Measurements from ENCODE around the gene PLPPR2. TPM values are rescaled to one million over a fixed set of nuclear protein-coding genes. Genes with fewer than 3 reads are reported as not detected.
A peak's percentile ranks its signal among the peaks of the same experiment; 100 is the strongest.

PLPPR2 gene
- total RNA-seq, 1 donor from 2014 or later: 2.2 TPM

DNA sequence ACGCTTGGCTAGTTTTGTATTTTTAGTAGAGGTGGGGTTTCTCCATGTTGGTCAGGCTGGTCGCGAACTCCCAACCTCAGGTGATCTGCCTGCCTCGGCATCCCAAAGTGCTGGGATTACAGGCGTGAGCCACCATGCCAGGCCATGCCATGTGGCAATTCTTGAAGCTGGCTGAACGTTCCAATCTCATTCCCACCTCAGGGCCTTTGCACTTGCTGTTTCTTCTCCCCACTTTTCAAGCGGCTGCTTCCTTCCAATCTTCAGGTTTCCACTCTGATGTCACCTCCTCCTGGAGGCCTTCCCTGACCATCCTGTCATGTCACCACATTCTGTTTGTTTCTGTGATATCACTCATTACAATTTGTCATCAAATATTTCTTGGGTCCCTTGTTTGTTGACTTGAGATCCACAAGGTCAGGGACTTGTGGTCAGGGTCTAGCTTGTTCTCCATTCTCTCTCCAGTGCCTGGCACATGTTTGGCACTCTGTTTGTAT lies 24.7 kb downstream of the PLPPR2 start:
- intact Hi-C loops (cut with micrococcal nuclease): loop anchor here (1.0 kb wide), 1 partner anchor 87 kb away; no protein-coding TSS in a partner anchor
- peaks cover 48% of the 10 kb centered on the region for H3K4me1 Mint-ChIP-seq

DNA sequence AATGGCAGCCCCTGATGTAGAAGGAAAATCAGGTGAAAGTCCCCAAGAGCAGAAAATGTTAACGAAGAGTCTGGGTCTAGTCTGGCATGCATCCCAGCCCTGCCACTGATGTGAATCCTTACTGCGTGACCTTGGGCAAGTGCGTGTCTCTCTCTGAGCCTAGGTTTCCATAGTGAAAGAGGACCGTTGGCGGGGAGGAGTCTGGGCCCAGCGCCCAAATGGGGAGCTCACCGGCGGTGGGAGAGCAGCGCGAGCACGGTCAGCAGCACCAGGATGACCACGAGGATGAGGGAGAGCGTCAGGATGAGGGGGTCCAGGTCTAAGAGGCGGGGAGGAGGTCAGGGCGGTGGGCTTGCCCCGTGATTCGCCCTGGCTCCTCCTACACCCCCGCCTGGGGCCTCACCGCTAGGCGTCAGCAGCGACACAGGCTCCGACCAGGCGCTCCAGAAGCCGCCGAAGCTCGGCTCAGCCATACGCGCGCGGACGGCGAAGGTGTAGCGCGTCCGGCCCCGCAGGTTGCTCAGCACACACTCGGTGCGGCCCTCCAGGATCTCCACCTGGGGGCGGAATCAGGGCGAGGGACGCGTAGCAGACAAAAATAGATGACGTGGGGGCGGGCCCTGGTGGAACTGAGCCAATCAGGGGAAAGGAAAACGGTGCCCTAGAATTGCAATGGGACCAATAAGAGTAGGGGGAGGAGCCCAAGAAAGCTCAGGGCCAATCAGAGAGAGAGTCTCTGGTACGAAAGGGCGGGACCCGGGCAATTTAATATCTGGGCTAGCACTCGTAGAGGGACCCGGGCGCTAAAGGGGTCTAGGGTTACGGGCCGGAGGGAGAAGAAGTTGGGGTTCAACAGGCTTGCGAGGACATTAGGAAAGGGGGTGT lies 25.7 kb downstream of the PLPPR2 start:
- intact Hi-C loops (cut with micrococcal nuclease): loop anchor here (1.0 kb wide), 9 partner anchors 25 to 138 kb away; partner anchors contain the start of genes CCDC159, ODAD3, PRKCSH and TMEM205
- Mint-ChIP-seq H3K9me3 (no peaks in the 10 kb centered on the region), H3K36me3 (ENCODE audit: low read depth) (peaks cover 8% of the 10 kb centered on the region), H3K27me3 (no peaks in the 10 kb centered on the region), H3K4me3 (peak overlapping the region; percentile 92), H3K4me1 (peaks cover 48% of the 10 kb centered on the region), H3K27ac (peak overlapping the region; percentile 100)
- DNase-seq (peak; percentile 91), ATAC-seq (ENCODE audit: low read depth) (peak; percentile 85)
- ChIA-PET CTCF (interaction anchor here (0.7 to 2.7 kb wide), 29 partner anchors 10 to 434 kb away, joined by 3 to 27 read pairs (median 4); partner anchors contain the start of genes ELAVL3, ODAD3, PRKCSH and RAB3D), POLR2A (interaction anchor here (0.5 to 4.6 kb wide), 16 partner anchors 12 to 1499 kb away, joined by 3 to 60 read pairs (median 5); partner anchors contain the start of genes CCDC159, ECSIT, ELOF1 and ODAD3)
- TF ChIP-seq, protein P1, sequence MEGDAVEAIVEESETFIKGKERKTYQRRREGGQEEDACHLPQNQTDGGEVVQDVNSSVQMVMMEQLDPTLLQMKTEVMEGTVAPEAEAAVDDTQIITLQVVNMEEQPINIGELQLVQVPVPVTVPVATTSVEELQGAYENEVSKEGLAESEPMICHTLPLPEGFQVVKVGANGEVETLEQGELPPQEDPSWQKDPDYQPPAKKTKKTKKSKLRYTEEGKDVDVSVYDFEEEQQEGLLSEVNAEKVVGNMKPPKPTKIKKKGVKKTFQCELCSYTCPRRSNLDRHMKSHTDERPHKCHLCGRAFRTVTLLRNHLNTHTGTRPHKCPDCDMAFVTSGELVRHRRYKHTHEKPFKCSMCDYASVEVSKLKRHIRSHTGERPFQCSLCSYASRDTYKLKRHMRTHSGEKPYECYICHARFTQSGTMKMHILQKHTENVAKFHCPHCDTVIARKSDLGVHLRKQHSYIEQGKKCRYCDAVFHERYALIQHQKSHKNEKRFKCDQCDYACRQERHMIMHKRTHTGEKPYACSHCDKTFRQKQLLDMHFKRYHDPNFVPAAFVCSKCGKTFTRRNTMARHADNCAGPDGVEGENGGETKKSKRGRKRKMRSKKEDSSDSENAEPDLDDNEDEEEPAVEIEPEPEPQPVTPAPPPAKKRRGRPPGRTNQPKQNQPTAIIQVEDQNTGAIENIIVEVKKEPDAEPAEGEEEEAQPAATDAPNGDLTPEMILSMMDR (IDR thresholded peaks at IDR 0.05): no peak

More for the DNA sequence above, 24.7 kb downstream of the PLPPR2 start:
- H3K36me3 Mint-ChIP-seq (ENCODE audit: low read depth): peaks cover 8% of the 10 kb centered on the region
- no peaks in the 10 kb centered on the region for H3K27me3 Mint-ChIP-seq
- TF ChIP-seq, protein P1 (IDR thresholded peaks at IDR 0.05): no peak
- ChIA-PET CTCF (interaction anchor here (1.0 to 2.7 kb wide), 6 partner anchors 27 to 181 kb away, joined by 3 to 27 read pairs (median 8); partner anchors contain the start of gene ELAVL3), POLR2A (interaction anchor here (0.7 kb wide), 1 partner anchor 73 kb away, joined by 3 read pairs; no protein-coding TSS in a partner anchor)
- H3K9me3 Mint-ChIP-seq: no peaks in the 10 kb centered on the region
- H3K27ac Mint-ChIP-seq: peak overlapping the region; percentile 100
- no peak for ATAC-seq (ENCODE audit: low read depth)
- peak overlapping the region; percentile 41 for H3K4me3 Mint-ChIP-seq
- DNase-seq: no peak

DNA sequence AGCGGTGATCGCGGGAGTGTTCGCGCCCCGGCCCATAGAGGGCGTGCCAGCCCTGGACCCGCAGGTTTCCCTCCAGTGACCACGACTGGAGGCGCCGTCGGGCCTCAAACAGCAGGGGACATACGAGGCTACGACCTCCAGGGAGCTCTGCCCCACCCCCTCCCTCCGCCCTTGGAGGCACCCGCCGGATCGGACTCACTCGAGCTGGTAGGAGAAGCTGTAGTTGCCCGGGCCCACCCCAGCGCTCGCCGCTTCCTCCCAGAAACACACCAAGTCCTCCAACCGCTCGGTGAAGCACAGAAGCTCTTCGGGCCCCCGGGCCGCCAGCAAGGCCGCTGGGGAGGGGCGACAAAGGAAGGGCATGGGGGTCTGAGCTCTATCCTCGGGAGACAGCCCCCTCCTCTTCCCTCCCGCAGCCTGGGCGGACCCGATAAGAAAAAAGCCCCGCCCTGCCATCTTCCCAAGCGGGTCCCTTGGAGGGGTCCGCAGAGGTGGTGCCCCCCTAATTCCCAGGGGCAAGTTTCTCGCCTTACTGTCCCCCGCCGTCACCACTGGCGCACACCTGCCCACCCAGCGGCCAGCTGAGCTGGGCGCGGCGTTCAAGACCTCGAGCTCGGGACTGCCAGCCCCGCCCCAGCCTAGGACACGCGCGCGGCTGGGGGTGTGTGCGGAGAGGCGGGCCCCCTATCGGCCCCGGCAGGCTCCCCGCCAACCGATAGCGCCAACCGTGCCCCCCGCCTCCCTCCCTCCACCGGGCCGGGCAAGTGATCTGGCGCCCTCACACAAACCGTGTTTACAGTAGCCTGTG lies 27.9 kb downstream of the PLPPR2 start:
- no peaks in the 10 kb centered on the region for H3K9me3 Mint-ChIP-seq
- CTCF ChIA-PET: interaction anchor here (0.7 to 2.8 kb wide), 15 partner anchors 8 to 100 kb away, joined by 3 to 20 read pairs (median 4); partner anchors contain the start of genes ELAVL3, ODAD3, PRKCSH and SWSAP1
- H3K36me3 Mint-ChIP-seq (ENCODE audit: low read depth): no peaks in the 10 kb centered on the region
- H3K27ac Mint-ChIP-seq: peak overlapping the region; percentile 24
- peak overlapping the region; percentile 74 for H3K4me3 Mint-ChIP-seq
- peak; percentile 48 for DNase-seq
- no peak for ATAC-seq (ENCODE audit: low read depth)
- POLR2A ChIA-PET: interaction anchor here (0.6 to 4.6 kb wide), 10 partner anchors 8 to 822 kb away, joined by 3 to 60 read pairs (median 4); partner anchors contain the start of genes ODAD3, PRKCSH, RGL3 and SWSAP1
- peaks cover 49% of the 10 kb centered on the region for H3K4me1 Mint-ChIP-seq
- H3K27me3 Mint-ChIP-seq: no peaks in the 10 kb centered on the region
- TF ChIP-seq, protein P1 (IDR thresholded peaks at IDR 0.05): peak; percentile 69
- intact Hi-C loops (cut with micrococcal nuclease): loop anchor here (1.0 to 2.0 kb wide), 2 partner anchors 8 to 214 kb away; partner anchors contain the start of gene ZNF627

DNA sequence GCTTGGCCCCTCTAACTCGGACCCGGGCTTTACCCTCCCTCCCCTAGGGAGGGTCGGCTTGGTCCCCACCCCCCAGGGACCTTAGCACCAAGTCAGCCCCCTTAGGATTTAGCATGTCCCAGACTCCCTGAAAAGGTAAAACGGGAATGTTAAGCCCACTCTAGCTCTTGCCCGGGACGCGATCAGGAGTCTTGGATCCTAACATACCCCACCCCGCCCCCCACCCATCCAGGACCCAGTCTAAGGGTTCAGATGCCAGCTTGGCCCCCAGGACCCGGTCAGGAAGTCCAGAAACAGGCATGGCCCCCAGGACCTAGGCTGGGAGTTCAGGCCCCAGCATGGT lies 28.4 kb downstream of the PLPPR2 start:
- Mint-ChIP-seq H3K36me3 (ENCODE audit: low read depth) (no peaks in the 10 kb centered on the region), H3K4me3 (peak overlapping the region; percentile 74), H3K27me3 (no peaks in the 10 kb centered on the region), H3K4me1 (peaks cover 49% of the 10 kb centered on the region), H3K9me3 (no peaks in the 10 kb centered on the region), H3K27ac (no peak overlapping the region)
- intact Hi-C loops (cut with micrococcal nuclease): loop anchor here (1.0 to 2.0 kb wide), 2 partner anchors 8 to 213 kb away; partner anchors contain the start of gene ZNF627
- ATAC-seq (ENCODE audit: low read depth) (no peak), DNase-seq (no peak)
- ChIA-PET POLR2A (interaction anchor here (0.6 to 4.6 kb wide), 7 partner anchors 9 to 409 kb away, joined by 3 to 60 read pairs (median 8); partner anchors contain the start of genes ODAD3, PRKCSH, RGL3 and SWSAP1), CTCF (interaction anchor here (0.9 to 2.8 kb wide), 5 partner anchors 8 to 99 kb away, joined by 3 to 20 read pairs (median 9); partner anchors contain the start of genes ODAD3, PRKCSH and SWSAP1)
- TF ChIP-seq, protein P1 (IDR thresholded peaks at IDR 0.05): no peak
